ENCODE data around the gene CALHM2. TPM values are rescaled to one million over a fixed set of nuclear protein-coding genes. Genes with fewer than 3 reads are reported as not detected.

Gene CALHM2
- total RNA-seq, 1 experiment from 2014 or later: not detected

DNA sequence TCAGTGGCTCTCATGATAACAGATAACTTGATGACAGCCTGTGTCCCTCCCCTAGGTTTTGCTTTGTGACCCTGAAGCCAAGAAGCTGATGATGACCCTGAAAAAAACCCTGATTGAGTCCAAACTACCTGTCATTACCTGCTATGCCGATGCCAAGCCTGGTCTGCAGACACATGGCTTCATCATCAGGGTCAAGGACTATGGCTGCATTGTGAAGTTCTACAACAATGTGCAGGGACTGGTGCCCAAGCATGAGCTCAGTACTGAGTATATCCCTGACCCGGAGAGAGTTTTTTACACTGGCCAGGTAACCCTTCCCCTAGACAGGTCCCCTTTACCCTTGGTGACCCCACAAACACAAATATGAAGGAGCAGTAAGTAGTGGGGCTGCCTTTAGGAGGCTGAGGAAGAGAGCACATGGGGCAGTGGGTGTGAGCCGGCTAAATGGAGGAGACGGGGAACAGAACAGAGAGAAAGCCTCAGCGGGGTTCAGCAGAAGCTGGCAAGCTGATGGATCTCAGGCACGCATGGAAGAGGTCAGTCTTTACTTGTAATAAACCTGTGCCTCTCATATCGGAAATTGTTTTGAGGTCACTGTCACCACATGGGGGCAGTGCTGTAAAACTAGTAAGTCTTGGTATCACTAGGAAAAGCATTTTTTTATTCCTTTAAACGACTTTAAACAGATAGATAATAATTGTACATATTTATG lies 35.6 kb downstream of the CALHM2 start:
- H2BK12ac ChIP-seq (ENCODE audit: insufficient read length, low read depth, low read length): no peak overlapping the region
- no peaks in the 10 kb centered on the region for H3K4me1 ChIP-seq (ENCODE audit: insufficient read depth, low read length)
- TF ChIP-seq CTCF (conservative IDR thresholded peaks at IDR 0.05): peak; percentile 67
- H3K9ac ChIP-seq (ENCODE audit: extremely low read depth, insufficient read length, low read length): no peak overlapping the region
- H2BK20ac ChIP-seq (ENCODE audit: low read depth, low read length, poor library complexity, severe bottlenecking): no peak overlapping the region
- H4K8ac ChIP-seq (replicated peaks; ENCODE audit: insufficient read length, low read depth, low read length): no peak overlapping the region
- no peak for DNase-seq
- H3K27me3 Mint-ChIP-seq (ENCODE audit: low read depth): no peaks in the 10 kb centered on the region
- no peak overlapping the region for H3T11ph ChIP-seq (ENCODE audit: low read length)
- no peak overlapping the region for H4K91ac ChIP-seq (ENCODE audit: insufficient read length, low read depth, low read length)
- peaks cover 48 to 97% (median 83%) of the 10 kb centered on the region in 3 experiments for H3K36me3 Mint-ChIP-seq (ENCODE audit: insufficient read depth in 1 of 3, low read depth in 3 of 3)
- H3K23me2 ChIP-seq (ENCODE audit: insufficient read length, low read depth, low read length, poor library complexity, severe bottlenecking): no peaks in the 10 kb centered on the region
- H3K23ac ChIP-seq (ENCODE audit: insufficient read length, low read depth, low read length): no peak overlapping the region
- H3K79me1 ChIP-seq (ENCODE audit: insufficient read depth, low read depth, low read length, poor library complexity, severe bottlenecking): no peaks in the 10 kb centered on the region
- no peak overlapping the region for H2AK5ac ChIP-seq (ENCODE audit: insufficient read length, low read length)
- WGBS (ENCODE audit: extremely low coverage, insufficient read length, low lambda C conversion rate): no CpG with 5 or more reads among the region's 8 CpGs
- H3K9me3 ChIP-seq (ENCODE audit: control insufficient read depth, low read depth, low read length): no peaks in the 10 kb centered on the region
- no peak overlapping the region for H3K14ac ChIP-seq (ENCODE audit: insufficient read depth, low read length)
- no peaks in the 10 kb centered on the region for H3K4me1 Mint-ChIP-seq
- H3K4me3 Mint-ChIP-seq: no peak overlapping the region
- no peak overlapping the region for H3K56ac ChIP-seq (ENCODE audit: insufficient read length, low read depth, low read length)
- no peak overlapping the region for H4K5ac ChIP-seq (ENCODE audit: insufficient read length, low read depth, low read length)
- no peak overlapping the region for H2BK15ac ChIP-seq (ENCODE audit: low read depth, low read length)
- H3K27ac ChIP-seq (ENCODE audit: insufficient read length, low read depth, low read length): no peak overlapping the region
- H3K4me2 ChIP-seq (ENCODE audit: insufficient read depth, insufficient read length, low read length): no peak overlapping the region
- no peaks in the 10 kb centered on the region for H3K9me3 Mint-ChIP-seq
- H4K20me1 ChIP-seq (ENCODE audit: control insufficient read depth, insufficient read depth, insufficient read length): no peaks in the 10 kb centered on the region
- H2BK5ac ChIP-seq (ENCODE audit: insufficient read length, low read length): no peak overlapping the region
- H2AFZ ChIP-seq (ENCODE audit: low read length): no peak overlapping the region
- H3K79me2 ChIP-seq (ENCODE audit: insufficient read depth, low read length): no peaks in the 10 kb centered on the region
- no peak overlapping the region for H3K4ac ChIP-seq (ENCODE audit: low read depth, low read length)
- no peaks in the 10 kb centered on the region for H3K27me3 ChIP-seq (ENCODE audit: insufficient read depth, low read length)
- no peak overlapping the region for H3K18ac ChIP-seq (ENCODE audit: insufficient read length, low read depth, low read length)
- H3K27ac Mint-ChIP-seq: 0 out of 7 replicates have a peak overlapping the region, but pooled peaks of 1 of the 3 experiments have one; percentile 16
- no peak overlapping the region for H2BK120ac ChIP-seq (ENCODE audit: low read depth, low read length, poor library complexity, severe bottlenecking)

All from H9 (cell line).